NCI-H510A treated with DMSO at 0.1 percent for 48 hours (cell line): ENCODE measurements around the gene ADD2.

Experiments used
- DNase-seq: peaks from one replicate; lab custom pipeline; 2025; lab: John Stamatoyannopoulos, UW

Gene ADD2

DNA sequence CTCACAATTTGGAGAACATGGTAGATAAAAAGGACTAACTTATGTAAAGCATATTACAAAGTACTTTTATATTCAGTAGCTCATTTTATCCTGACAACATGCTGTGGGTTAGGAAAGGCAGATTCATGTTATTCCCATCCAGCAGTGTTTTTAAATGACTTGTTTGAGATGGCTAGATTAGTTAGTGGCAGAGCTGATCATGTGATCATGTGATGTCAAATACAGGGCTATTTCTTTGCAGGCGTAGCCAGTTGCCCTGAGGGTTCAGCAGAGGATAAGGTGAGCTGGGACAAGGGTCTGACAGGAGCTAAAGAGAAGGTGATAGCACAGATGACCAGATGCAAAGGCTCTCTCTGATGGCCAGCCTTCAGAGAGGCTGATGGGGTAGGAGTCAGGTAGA, 97.8 kb downstream of the ADD2 start:
- DNase-seq = no peak

DNA sequence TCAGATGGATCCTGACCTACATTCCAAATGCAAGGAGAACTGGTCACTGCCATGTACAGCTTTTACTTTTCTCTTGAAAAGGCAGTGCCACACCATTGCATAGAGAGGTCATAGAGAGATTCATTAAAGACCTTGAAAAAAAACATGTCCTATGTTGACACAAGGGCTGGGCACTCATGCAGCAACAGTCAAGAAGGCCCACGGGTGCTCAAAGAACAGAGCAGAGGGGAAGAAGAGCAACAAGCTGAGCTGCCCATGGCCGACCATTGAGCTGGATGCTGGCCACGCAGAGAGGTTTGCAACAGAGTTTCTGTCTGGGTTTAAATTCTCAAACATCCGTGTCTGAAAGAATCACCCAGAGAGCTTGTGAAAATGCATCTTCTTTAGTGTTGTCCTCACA, 99.1 kb downstream of the ADD2 start:
- no peak for DNase-seq

GRCh38 chr2:70668432-70668831, 99.6 kb downstream of the ADD2 start:
- no peak for DNase-seq

DNA sequence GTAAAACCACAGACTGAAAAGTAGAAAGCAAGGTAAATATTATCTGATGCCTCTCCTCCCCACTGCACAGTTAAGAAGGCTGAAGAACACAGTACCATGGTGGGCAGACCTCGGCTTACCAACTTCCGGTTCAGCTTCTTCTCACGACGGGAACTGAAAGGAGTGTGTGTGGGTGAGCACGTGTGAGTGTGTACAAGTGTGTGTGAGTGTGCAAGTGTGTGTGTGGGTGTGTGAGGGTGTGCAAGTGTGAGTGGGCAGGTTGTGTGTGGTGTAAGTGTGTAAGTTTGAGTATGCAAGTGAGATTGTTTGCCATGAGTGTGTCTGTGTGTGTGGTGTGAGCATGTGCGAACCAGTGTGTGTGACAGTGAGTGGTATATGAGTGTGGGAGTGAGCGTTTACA, 103.5 kb downstream of the ADD2 start:
- DNase-seq = no peak

DNA sequence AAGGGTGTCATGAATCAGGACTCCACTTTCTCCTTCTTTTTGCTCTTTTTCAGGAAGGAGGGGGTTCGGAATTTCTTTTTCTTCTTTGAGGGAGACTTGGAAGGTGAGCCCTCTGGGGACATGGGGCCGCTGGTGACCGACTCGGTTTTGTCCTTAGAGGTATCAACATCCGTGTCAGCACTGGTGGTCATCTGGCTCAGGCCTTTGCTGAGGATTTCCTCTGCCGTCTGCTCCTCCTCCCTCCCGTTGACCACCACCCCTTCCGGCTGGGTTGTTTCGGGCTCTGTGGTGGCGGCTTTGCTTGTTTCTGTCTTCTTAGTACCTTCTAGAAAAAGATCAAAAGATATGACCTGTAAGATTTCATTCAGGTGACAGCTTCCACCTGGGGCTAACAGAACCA, 104.6 kb downstream of the ADD2 start:
- DNase-seq = no peak

GRCh38 chr2:70659551-70659950, 108.4 kb downstream of the ADD2 start:
- no peak for DNase-seq

DNA sequence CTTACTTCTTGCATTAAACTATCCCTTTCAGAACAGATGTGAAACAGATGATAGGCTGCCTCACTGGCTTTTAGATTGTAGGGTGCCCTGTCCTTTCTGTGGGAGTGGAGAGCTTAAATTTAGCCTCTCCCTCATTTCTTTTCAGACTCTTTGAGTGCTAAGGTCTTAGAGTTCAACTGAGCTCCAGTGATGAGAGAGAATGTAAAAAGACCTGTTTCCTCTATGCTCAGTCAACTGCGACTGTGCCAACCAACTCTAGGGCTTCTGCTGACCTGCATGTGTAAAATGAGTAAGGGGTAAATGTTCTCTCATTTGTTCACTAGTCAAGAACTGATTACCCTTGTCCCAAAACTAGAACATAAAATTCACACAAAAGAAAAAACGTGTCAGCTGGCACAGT, 109.5 kb downstream of the ADD2 start:
- no peak for DNase-seq

GRCh38 chr2:70657246-70657645, 110.8 kb downstream of the ADD2 start:
- DNase-seq = no peak

- DNase-seq = no peak
Measured at GRCh38 chr2:70656421-70657010, 111.5 kb downstream of the ADD2 start.

DNA sequence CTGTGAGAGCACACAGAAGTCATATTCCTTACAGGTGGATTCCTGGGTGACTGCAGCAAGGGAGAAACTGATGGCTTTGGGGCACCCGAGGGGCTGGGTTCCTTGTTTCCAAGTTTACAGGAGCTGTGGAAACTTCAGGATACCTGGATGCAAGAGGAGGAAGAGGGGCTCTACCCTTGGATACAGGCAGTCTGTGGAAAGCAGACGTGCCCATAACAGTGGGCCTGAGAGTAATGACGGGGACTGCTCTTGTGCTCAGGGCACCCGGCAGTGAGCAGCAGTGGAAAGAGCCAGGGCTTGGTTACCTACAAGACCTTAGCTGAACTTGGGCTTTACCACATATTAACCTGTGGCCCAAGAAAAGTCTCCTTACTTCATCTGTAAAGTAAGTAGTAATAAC, 112.2 kb downstream of the ADD2 start:
- DNase-seq = no peak

DNA sequence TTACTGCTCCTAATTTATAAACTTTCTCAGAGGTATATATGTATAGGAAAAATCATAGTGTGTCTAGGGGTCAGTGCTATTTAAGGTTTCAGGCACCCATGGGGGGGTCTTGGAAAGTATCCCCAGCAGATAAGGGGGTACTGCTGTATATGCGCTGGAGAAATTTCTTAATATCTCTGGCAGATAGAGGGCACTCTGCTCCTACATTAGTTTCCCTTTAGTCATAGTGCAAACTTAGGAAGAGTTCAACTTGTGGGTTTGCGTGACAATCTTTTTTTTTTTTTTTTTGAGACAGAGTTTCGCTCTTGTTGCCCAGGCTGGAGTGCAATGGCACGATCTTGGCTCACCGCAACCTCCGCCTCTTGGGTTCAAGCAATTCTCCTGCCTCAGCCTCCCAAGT, 112.8 kb downstream of the ADD2 start:
- DNase-seq = peak; percentile 28

- DNase-seq = no peak
Measured at GRCh38 chr2:70651727-70652126, 116.3 kb downstream of the ADD2 start.

DNA sequence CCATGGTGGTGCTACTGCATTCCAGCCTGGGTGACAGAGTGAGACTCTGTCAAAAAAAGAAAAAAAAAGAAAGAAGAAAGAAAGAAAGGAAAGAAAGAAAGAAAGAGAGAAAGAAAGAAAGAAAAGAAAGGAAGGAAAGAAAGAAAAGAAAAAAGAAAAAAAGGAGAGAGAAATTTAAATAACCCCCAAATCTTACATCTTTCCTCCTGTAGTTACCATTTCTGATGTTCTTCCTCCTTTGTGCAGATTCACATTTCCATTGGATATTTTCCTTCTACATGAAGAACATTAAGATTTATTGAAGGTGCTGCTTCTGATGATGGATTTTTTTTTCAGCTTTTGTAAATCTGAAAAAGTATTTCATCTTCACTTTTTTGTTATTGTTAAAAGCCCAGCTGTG, 117.0 kb downstream of the ADD2 start:
- no peak for DNase-seq

DNA sequence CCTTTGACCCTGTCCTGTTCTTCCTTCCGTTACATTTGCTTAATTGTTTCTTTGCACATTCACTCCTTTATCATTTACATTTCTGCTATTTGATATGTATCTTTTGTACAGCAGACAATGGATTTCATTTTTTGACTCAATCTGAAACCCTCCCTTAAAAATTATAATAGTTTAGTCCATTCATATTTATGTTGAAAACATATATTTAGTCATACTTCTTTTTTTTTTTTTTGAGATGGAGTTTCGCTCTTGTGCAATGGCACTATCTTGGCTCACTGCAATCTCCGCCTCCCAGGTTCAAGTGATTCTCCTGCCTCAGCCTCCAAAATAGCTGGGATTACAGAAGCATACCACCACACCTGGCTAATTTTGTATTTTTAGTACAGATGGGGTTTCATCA, 119.0 kb downstream of the ADD2 start:
- no peak for DNase-seq

DNA sequence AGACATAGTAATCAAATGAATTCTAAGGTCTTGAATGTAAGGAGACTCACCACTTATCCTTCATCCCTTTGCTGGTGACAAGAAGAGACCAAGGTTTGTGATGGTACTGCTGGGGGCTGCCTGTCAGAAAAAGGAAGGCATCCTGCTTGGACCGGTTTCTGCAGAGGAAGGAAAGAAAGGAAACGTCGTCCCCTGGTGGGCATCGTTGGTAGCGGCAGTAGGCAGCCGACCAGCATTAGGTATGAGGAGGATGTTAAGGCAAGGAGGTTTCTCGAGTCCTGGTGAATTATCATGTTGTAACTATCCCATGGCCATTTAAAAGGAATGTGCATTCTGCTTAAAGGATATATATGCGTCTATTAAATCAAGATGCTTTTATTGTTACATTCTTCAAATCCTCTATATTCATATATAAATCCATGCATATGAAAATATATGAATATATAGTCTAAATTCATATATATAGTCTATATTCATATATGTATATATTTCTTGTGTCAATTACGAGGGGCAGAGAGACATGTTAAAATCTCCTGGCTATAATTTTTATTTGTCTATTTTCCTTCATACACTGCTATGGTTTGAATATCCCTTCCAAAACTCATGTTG, 120.0 kb downstream of the ADD2 start:
- DNase-seq = peak; percentile 74

- no peak for DNase-seq
Measured at GRCh38 chr2:70646420-70646818, 121.6 kb downstream of the ADD2 start.

- DNase-seq = peak; percentile 51
Measured at GRCh38 chr2:70645733-70646419, 122.1 kb downstream of the ADD2 start.

- DNase-seq = no peak
Measured at GRCh38 chr2:70643715-70644114, 124.3 kb downstream of the ADD2 start.

DNA sequence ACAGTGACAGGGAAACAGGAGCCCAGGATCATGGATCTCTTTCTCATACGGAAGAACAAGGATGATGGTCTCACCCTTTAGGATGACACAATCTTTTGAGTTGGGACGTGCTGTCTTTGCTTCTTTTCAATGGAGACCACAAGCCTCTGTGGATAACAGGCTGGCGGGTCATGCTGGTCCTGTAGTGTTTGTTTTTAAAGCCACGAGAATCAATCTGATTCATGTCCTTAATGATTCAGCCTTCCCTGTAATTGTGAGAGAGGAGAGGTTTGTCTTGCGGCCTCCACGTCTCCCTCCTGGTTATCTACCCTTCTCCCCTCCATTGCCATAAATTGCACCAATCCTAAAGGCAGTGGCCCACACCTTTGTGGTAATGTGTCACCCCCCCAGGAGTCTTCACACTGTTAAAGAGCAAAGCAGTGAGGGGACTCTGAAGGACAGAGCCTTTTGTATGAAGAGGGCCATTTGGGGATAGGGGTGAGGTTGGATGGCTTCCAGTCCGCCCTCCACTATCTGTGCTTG, 126.7 kb downstream of the ADD2 start:
- DNase-seq = no peak

DNA sequence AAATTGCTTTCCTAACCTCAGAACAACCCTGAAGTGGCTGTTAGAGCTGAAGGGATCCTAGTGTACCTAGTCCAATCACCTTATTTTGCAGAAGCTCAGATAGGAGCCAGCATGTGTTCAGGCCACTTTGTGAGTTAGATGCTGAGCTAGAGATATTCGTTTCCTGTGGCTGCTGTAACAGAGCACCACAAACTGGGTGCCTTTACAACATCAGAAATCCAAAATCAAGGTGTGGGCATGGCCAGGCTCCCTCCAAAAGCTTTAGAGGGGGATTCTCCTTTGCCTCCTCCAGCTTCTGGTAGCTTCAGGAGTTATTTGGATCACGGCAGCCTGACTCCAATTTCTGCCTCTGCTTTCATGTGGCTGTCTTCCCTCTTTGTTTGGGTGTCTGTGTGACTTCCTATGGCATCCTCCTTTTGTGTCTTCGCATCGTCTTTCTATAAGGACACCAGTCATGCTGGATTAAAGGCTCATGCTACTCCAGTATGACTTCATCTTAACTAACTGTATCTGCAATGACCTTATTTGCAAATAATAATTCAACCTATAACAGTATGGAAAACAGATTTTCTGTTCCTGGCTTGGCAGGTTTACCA, 128.1 kb downstream of the ADD2 start:
- DNase-seq = no peak

DNA sequence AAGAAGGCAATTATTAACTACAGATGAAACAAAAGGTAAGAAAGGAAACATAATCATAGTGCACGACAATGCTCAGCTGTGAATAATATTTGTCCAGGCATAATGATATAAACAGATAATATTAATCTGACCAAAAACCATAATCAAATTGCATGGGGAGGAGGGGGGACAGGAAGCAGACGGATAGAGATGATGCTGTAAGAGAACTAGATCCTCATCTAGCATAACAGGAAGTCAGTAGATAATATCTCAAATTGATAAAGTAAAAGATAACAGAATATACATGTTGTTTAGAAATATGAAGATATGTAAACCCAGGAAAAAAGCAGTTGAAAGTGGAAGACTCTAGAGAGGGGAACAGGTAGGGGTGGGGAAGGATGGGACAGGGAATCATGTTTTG, 129.4 kb downstream of the ADD2 start:
- DNase-seq = no peak

DNA sequence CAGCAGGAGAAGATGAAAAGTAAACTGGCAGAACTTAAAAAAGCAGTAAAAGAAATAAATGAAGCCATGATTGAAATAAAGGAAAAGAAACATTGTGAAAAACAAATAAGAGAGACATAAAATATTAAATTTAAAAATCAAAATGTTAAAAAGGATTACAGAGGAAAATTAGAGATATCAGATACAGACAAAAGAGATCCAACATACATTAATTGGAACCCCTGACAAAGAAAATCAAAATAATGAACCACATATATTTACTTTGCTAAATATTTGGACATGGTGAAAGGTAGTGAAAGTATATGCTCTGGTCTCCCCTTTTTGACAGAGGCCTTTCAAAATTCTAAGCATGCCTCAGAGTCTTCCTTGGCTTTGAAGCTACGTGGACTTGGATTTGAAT, 134.5 kb downstream of the ADD2 start:
- no peak for DNase-seq

GRCh38 chr2:70632966-70633365, 135.0 kb downstream of the ADD2 start:
- no peak for DNase-seq
